HG02943 (cell line): ENCODE measurements around the gene CTU1.

Experiments used
- ATAC-seq: cut with Tn5 transposase; IDR thresholded peaks from one replicate; pipeline ENCODE4 v1.9.1; 2021; ENCODE audit warnings: mild to moderate bottlenecking, low read depth, moderate library complexity; ENCODE audit not compliant: unreplicated experiment

The CTU1 gene

GRCh38 chr19:51084505-51084904 lies 23.7 kb downstream of the CTU1 start:
- ATAC-seq, result no peak

- no peak for ATAC-seq
Measured at GRCh38 chr19:51083783-51084182, 24.4 kb downstream of the CTU1 start.

- ATAC-seq, result no peak
Measured at GRCh38 chr19:51083181-51083580, 25.0 kb downstream of the CTU1 start.

- no peak for ATAC-seq
Measured at GRCh38 chr19:51082611-51083010, 25.6 kb downstream of the CTU1 start, which contains the start of gene KLK14. Gene KLK14 (minus strand): TSS chr19:51082887. CDS start chr19:51082614, 273 bp downstream.

GRCh38 chr19:51081476-51081875 lies 26.7 kb downstream of the CTU1 start:
- ATAC-seq, result no peak

- no peak for ATAC-seq
Measured at GRCh38 chr19:51079481-51080110, 28.6 kb downstream of the CTU1 start.

- ATAC-seq, result no peak
Measured at GRCh38 chr19:51078731-51079130, 29.5 kb downstream of the CTU1 start.

- no peak for ATAC-seq
Measured at GRCh38 chr19:51078104-51078503, 30.1 kb downstream of the CTU1 start.

GRCh38 chr19:51076631-51077213 lies 31.5 kb downstream of the CTU1 start:
- ATAC-seq, result no peak

GRCh38 chr19:51075998-51076397 lies 32.2 kb downstream of the CTU1 start:
- ATAC-seq, result no peak

- no peak for ATAC-seq
Measured at GRCh38 chr19:51071095-51071405, 37.2 kb downstream of the CTU1 start.

GRCh38 chr19:51070334-51071094 lies 37.7 kb downstream of the CTU1 start:
- ATAC-seq, result no peak

- no peak for ATAC-seq
Measured at GRCh38 chr19:51066393-51067186, 41.6 kb downstream of the CTU1 start.

GRCh38 chr19:51065221-51065960 lies 42.8 kb downstream of the CTU1 start:
- ATAC-seq, result no peak

- ATAC-seq, result no peak
Measured at GRCh38 chr19:51064534-51065220, 43.5 kb downstream of the CTU1 start, which contains the start of gene KLK13. Gene KLK13 (minus strand): TSS chr19:51065092. CDS start chr19:51065067, 25 bp downstream.

- no peak for ATAC-seq
Measured at GRCh38 chr19:51063664-51064063, 44.5 kb downstream of the CTU1 start.

GRCh38 chr19:51060973-51061372 lies 47.2 kb downstream of the CTU1 start:
- no peak for ATAC-seq

GRCh38 chr19:51060336-51060735 lies 47.9 kb downstream of the CTU1 start:
- no peak for ATAC-seq

- ATAC-seq, result no peak
Measured at GRCh38 chr19:51059715-51060114, 48.5 kb downstream of the CTU1 start.

- no peak for ATAC-seq
Measured at GRCh38 chr19:51055866-51056265, 52.3 kb downstream of the CTU1 start.
